OCI-LY3 (cell line): ENCODE results near the gene MAP6.

ENCODE experiments used
- EZH2phosphoT487 ChIP-seq: fragments of 200-600 bp; shearing (Covaris generic); IDR thresholded peaks from 2 replicates; pipeline ENCODE4 v1.6.1; 2018; ENCODE audit warnings: antibody characterized with exemption, mixed run types, low read depth
- TF ChIP-seq, protein P1 (sequence below): fragments of 200-600, 300-600 bp; sonication (generic); IDR thresholded peaks from 2 replicates; pipeline ENCODE4 v1.5.1; 2014; ENCODE audit warnings: antibody characterized with exemption, low read length, low read depth

DNA sequence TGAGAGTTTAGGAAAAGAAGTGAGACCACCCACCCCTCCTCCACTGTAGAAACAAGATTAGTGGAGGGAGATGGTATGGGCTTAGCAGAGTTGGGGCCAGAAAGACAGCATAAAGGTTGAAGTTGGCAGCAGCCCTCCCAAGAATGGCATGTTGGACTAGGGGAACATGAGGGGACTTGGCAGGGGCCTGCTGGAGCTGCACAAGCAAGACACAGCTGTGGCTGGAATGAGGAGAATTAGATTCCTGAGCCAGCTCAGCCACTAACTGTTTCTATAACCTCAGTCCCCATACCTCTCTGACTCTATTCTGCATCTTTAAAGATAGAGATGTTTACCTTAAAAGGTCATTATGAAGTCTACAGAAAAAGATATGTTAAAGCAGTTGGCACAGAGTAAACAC, 13.2 kb downstream of the MAP6 start:
- TF ChIP-seq, protein P1, sequence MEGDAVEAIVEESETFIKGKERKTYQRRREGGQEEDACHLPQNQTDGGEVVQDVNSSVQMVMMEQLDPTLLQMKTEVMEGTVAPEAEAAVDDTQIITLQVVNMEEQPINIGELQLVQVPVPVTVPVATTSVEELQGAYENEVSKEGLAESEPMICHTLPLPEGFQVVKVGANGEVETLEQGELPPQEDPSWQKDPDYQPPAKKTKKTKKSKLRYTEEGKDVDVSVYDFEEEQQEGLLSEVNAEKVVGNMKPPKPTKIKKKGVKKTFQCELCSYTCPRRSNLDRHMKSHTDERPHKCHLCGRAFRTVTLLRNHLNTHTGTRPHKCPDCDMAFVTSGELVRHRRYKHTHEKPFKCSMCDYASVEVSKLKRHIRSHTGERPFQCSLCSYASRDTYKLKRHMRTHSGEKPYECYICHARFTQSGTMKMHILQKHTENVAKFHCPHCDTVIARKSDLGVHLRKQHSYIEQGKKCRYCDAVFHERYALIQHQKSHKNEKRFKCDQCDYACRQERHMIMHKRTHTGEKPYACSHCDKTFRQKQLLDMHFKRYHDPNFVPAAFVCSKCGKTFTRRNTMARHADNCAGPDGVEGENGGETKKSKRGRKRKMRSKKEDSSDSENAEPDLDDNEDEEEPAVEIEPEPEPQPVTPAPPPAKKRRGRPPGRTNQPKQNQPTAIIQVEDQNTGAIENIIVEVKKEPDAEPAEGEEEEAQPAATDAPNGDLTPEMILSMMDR = no peak
- no peak for TF ChIP-seq EZH2phosphoT487
